HepG2 (cell line): ENCODE data around the gene P3H4. TPM values are rescaled to one million over a fixed set of nuclear protein-coding genes. Genes with fewer than 3 reads are reported as not detected.

Experiments used
- ATF2 ChIP-seq: sonication (generic); formaldehyde crosslinking; IDR thresholded peaks from 2 replicates; pipeline ENCODE4 v1.4.0; 2020; ENCODE audit warnings: missing genetic modification reagents
- ATF4 ChIP-seq, 2 experiments: fragments of 450-650 bp in 1 of 2; sonication (generic) in 1 of 2; formaldehyde crosslinking; IDR thresholded peaks; 2 replicates each; pipeline versions ENCODE4 v1.5.0 to v1.8.0; 2020 to 2022; ENCODE audit warnings: mild to moderate bottlenecking in 1 of 2, missing genetic modification reagents in 1 of 2
- ATF5 ChIP-seq: sonication (generic); formaldehyde crosslinking; IDR thresholded peaks from 2 replicates; pipeline ENCODE4 v1.4.0; 2020; ENCODE audit warnings: mild to moderate bottlenecking, low read depth, missing genetic modification reagents
- FLYWCH1 ChIP-seq: sonication (generic); formaldehyde crosslinking; IDR thresholded peaks from 2 replicates; pipeline ENCODE4 v1.8.1; 2023; ENCODE audit warnings: mild to moderate bottlenecking, missing genetic modification reagents
- IKZF4 ChIP-seq: sonication (generic); formaldehyde crosslinking; IDR thresholded peaks from 2 replicates; pipeline ENCODE4 v1.5.1; 2020; ENCODE audit warnings: borderline replicate concordance, mild to moderate bottlenecking, low read depth, missing genetic modification reagents; ENCODE audit errors: not compliant biosample characterization
- MIER2 ChIP-seq: IDR thresholded peaks from 2 replicates; pipeline ENCODE4 v1.6.1; 2016; ENCODE audit warnings: missing biosample characterization, missing genetic modification reagents
- MXD3 ChIP-seq: IDR thresholded peaks from 2 replicates; pipeline ENCODE4 v1.6.1; 2016; ENCODE audit warnings: mild to moderate bottlenecking, missing biosample characterization, missing genetic modification reagents
- PHF5A ChIP-seq: IDR thresholded peaks from one replicate; pipeline ENCODE4 v1.6.1; 2018; ENCODE audit warnings: low read depth, missing genetic modification reagents; ENCODE audit not compliant: unreplicated experiment
- SOX13 ChIP-seq, 3 experiments: fragments of 450-650 bp in 1 of 3; sonication (generic) in 1 of 3; formaldehyde crosslinking in 1 of 3; IDR thresholded peaks in 2 of 3; conservative IDR thresholded peaks in 1 of 3; 2 replicates each; pipeline versions ENCODE4 v1.5.0 to v1.6.1; 2016 to 2020; ENCODE audit warnings: antibody characterized with exemption in 1 of 3, mild to moderate bottlenecking in 1 of 3, missing compliant biosample characterization in 1 of 3, missing genetic modification reagents in 1 of 3, moderate library complexity in 1 of 3
- TBL1XR1 ChIP-seq: fragments of 150-350 bp; IDR thresholded peaks from 2 replicates; pipeline ENCODE4 v1.6.1; 2014; ENCODE audit warnings: borderline replicate concordance, low read length; ENCODE audit not compliant: partially characterized antibody
- TEF ChIP-seq: sonication (generic); formaldehyde crosslinking; IDR thresholded peaks from 2 replicates; pipeline ENCODE4 v1.5.0; 2020; ENCODE audit warnings: missing genetic modification reagents
- TMF1 ChIP-seq: sonication (generic); formaldehyde crosslinking; IDR thresholded peaks from 2 replicates; pipeline ENCODE4 v1.8.1; 2022; ENCODE audit warnings: low read depth, missing genetic modification reagents
- ZHX1 ChIP-seq: sonication (generic); formaldehyde crosslinking; IDR thresholded peaks from 2 replicates; pipeline ENCODE4 v1.8.1; 2022; ENCODE audit warnings: low read depth, mild to moderate bottlenecking, missing genetic modification reagents
- ZNF260 ChIP-seq: sonication (generic); formaldehyde crosslinking; IDR thresholded peaks from 2 replicates; pipeline ENCODE4 v1.4.0; 2020; ENCODE audit warnings: missing genetic modification reagents, low read depth, mild to moderate bottlenecking, borderline replicate concordance
- ZNF292 ChIP-seq: sonication (generic); formaldehyde crosslinking; IDR thresholded peaks from 2 replicates; pipeline ENCODE4 v1.8.1; 2022; ENCODE audit warnings: mild to moderate bottlenecking, low read depth, missing genetic modification reagents, borderline replicate concordance
- ZNF382 ChIP-seq: sonication (generic); formaldehyde crosslinking; IDR thresholded peaks from 2 replicates; pipeline ENCODE4 v1.5.0; 2020; ENCODE audit warnings: missing genetic modification reagents, mild to moderate bottlenecking, borderline replicate concordance
- ZNF546 ChIP-seq: sonication (generic); formaldehyde crosslinking; conservative IDR thresholded peaks from 2 replicates; pipeline ENCODE4 v1.8.1; 2023; ENCODE audit warnings: mild to moderate bottlenecking, missing genetic modification reagents
- ZNF615 ChIP-seq: sonication (generic); formaldehyde crosslinking; IDR thresholded peaks from 2 replicates; pipeline ENCODE4 v1.5.0; 2020; ENCODE audit warnings: mild to moderate bottlenecking, missing genetic modification reagents, borderline replicate concordance
- ZNF740 ChIP-seq: sonication (generic); formaldehyde crosslinking; IDR thresholded peaks from 2 replicates; pipeline ENCODE4 v1.4.0; 2020; ENCODE audit warnings: missing genetic modification reagents
- ZNF782 ChIP-seq: sonication (generic); formaldehyde crosslinking; IDR thresholded peaks from 2 replicates; pipeline ENCODE4 v1.4.0; 2020; ENCODE audit warnings: missing genetic modification reagents, mild to moderate bottlenecking, borderline replicate concordance
- polyA plus RNA-seq, 8 experiments: library from polyadenylated mRNA; depleted of rRNA in 3 of 8; stranded (reverse) in 7 of 8; unstranded in 1 of 8; fragments of >200 nt; fragmentation: Illumina TruSeq in 4 of 8; extraction: Trizol in 4 of 8; gene quantifications; 2 replicates each; pipeline versions ENCODE4 v1.2.1 to v1.2.3, GENCODE V29; 2011 to 2016; ENCODE audit warnings: low read depth in 4 of 8, missing spikeins in 1 of 8, mixed read lengths in 1 of 8; ENCODE audit not compliant: insufficient read depth in 1 of 8
- total RNA-seq, 5 experiments: library from RNA; depleted of rRNA; stranded (reverse); fragments of >200 nt; fragmentation: Illumina TruSeq; extraction: Trizol; gene quantifications; 2 replicates each; pipeline ENCODE4 v1.2.3, GENCODE V29; 2016; ENCODE audit warnings: low read depth in 1 of 5

Gene P3H4
- total and polyA plus RNA-seq, 2 of the 13 experiments (the other 11 are each of a cell fraction or from before 2014, with no cell fraction given) = 37.1 to 50.6 TPM

GRCh38 chr17:41785859-41786226 is 25.9 kb downstream of the P3H4 start (continued):
- TF ChIP-seq MIER2 (CRISPR knock-in tag) (no peak; the same call in 1 of the 2 replicates), ATF4 (CRISPR knock-in tag; IDR thresholded peaks at IDR 0.05) (0 out of 4 replicates have a peak, but pooled peaks of 1 of the 2 experiments have one; percentile 2), ZNF260 (CRISPR knock-in tag) (no peak), SOX13 (IDR thresholded peaks at IDR 0.05) (no peak), SOX13 (CRISPR knock-in tag; conservative IDR thresholded peaks at IDR 0.05 in 1 of 2, IDR thresholded peaks at IDR 0.05 in 1 of 2) (peak in 1 of 2 experiments; percentile 70; a peak in 2 of 4 replicates), ZNF782 (CRISPR knock-in tag) (no peak), ZNF740 (peak; percentile 31; the same call in 1 of the 2 replicates), IKZF4 (CRISPR knock-in tag) (no peak), TBL1XR1 (no peak), TEF (CRISPR knock-in tag) (no peak), FLYWCH1 (CRISPR knock-in tag) (peak; percentile 71; the same call in 1 of the 2 replicates), TMF1 (no peak), MXD3 (no peak), ATF2 (CRISPR knock-in tag) (no peak), ZNF382 (CRISPR knock-in tag) (no peak), ZHX1 (CRISPR knock-in tag) (no peak; the same call in 1 of the 2 replicates), ZNF546 (no peak), ATF5 (no peak), ZNF615 (CRISPR knock-in tag) (peak; percentile 61; the same call in 1 of the 2 replicates), ZNF292 (CRISPR knock-in tag) (0 out of 2 replicates have a peak, but pooled peaks have one; percentile 21), PHF5A (CRISPR knock-in tag) (no peak)
